Central memory CD8-positive, alpha-beta T cell (primary cell): ENCODE measurements around the gene CTBP2.

Source experiments
- ATAC-seq: fragments of 150-1000 bp; cut with Tn5 transposase; replicated peaks from 2 replicates; pipeline ENCODE4 v1.10.0; 2022; ENCODE audit warnings: mild to moderate bottlenecking, moderate FRiP score, moderate number of reproducible peaks; ENCODE audit not compliant: poor library complexity, severe bottlenecking; ENCODE audit errors: extremely low read depth
- DNase-seq, 2 donors: peaks; one replicate each; pipeline ENCODE4 v3.0.0; 2021; ENCODE audit warnings: low spot score in 2 of 2
- H3K27ac Mint-ChIP-seq: one replicate; pipeline ENCODE4 v1.8.0; 2022; ENCODE audit warnings: low read depth, mild to moderate bottlenecking, moderate library complexity, mixed read lengths
- H3K27me3 Mint-ChIP-seq: one replicate; pipeline ENCODE4 v1.8.0; 2022; ENCODE audit warnings: mixed read lengths
- H3K36me3 Mint-ChIP-seq: one replicate; pipeline ENCODE4 v1.8.0; 2022; ENCODE audit warnings: mild to moderate bottlenecking, moderate library complexity, mixed read lengths; ENCODE audit not compliant: insufficient read depth
- H3K4me1 Mint-ChIP-seq: one replicate; pipeline ENCODE4 v1.8.0; 2022; ENCODE audit warnings: mixed read lengths
- H3K4me3 Mint-ChIP-seq: one replicate; pipeline ENCODE4 v1.8.0; 2022; ENCODE audit warnings: mild to moderate bottlenecking, moderate library complexity, mixed read lengths
- H3K9me3 Mint-ChIP-seq: one replicate; pipeline ENCODE4 v1.8.0; 2022; ENCODE audit warnings: mixed read lengths

The CTBP2 gene

GRCh38 chr10:125020386-125020785 lies 140.0 kb downstream of the CTBP2 start:
- Mint-ChIP-seq H3K9me3 (no peaks in the 10 kb centered on the region), H3K27ac (no peak overlapping the region), H3K27me3 (peaks cover 31% of the 10 kb centered on the region), H3K4me1 (peaks cover 9% of the 10 kb centered on the region), H3K4me3 (no peak overlapping the region), H3K36me3 (peaks cover 2% of the 10 kb centered on the region)
- DNase-seq (no peak), ATAC-seq (no peak)

- no peak for ATAC-seq
- no peak overlapping the region for H3K4me3 Mint-ChIP-seq
- H3K27ac Mint-ChIP-seq = no peak overlapping the region
- no peaks in the 10 kb centered on the region for H3K9me3 Mint-ChIP-seq
- H3K4me1 Mint-ChIP-seq = peaks cover 16% of the 10 kb centered on the region
- peaks cover 42% of the 10 kb centered on the region for H3K27me3 Mint-ChIP-seq
- H3K36me3 Mint-ChIP-seq = peaks cover 2% of the 10 kb centered on the region
- DNase-seq = no peak
Measured at GRCh38 chr10:125018576-125019143, 141.7 kb downstream of the CTBP2 start.

DNA sequence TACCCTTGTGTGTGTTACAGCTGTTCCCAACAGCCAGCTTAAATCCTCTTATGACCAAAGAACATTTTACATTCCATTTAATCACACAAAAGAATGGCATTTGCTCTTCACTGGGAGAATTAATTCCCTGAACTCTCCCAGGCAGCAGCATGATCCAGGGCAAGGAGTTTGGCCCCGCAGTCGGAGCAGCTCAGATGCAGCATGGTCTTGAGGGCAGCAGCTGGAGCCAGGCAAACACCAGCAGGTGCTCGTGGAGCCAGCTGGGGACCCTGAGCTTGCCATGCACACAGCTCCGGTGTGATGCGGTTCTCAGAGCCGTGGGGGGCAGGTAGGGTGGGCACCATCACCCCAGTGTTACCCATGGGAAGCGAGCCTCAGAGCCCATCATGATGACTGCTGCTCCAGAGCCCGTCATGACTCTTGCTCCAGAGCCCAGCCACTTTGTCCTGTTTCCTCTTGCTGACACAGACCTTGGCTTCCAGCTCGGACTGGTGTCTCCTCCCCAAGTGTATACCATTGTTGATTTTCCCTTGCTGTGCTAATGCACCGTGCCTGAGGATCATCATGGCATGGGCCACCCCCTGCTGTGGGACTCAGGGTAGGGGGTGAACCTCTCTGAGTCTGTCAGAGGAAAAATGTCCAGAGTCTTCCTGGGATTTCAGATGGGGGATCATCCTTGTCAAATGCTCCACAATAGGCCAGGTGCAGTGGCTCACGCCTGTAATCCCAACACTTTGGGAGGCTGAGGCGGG lies 142.6 kb downstream of the CTBP2 start:
- no peak for ATAC-seq
- peaks cover 2% of the 10 kb centered on the region for H3K36me3 Mint-ChIP-seq
- DNase-seq = no peak
- no peaks in the 10 kb centered on the region for H3K9me3 Mint-ChIP-seq
- peaks cover 16% of the 10 kb centered on the region for H3K4me1 Mint-ChIP-seq
- no peak overlapping the region for H3K27ac Mint-ChIP-seq
- peaks cover 38% of the 10 kb centered on the region for H3K27me3 Mint-ChIP-seq
- H3K4me3 Mint-ChIP-seq = no peak overlapping the region

DNA sequence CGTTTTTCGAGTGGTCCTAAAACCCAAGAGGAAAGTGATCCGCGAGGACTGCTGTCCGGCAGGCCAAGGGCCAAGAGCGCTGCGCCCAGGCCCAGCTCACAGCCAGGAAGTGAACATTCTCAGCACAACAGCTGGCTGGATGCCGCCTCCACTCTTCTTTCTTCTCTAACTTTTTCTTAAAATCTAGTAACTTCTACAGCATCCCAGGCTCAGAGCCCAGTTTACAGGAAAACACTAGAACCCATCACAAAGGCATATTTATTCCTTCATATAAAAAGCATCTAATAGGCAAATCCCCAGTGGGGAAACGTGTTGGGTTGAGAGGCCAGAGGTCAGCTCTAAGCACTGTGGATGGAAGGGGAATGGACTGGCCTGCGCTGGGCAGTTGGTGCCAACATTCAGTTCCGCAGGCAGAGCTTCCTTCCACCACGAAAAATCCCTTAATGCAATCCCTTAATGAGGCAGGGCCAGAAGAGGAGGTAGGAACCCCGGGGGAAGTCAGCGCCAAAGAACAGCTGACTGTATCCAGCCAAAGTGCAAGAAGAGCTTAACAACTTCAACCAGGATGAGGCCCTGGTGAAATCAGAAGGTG lies 143.7 kb downstream of the CTBP2 start:
- H3K4me1 Mint-ChIP-seq = peaks cover 11% of the 10 kb centered on the region
- peaks cover 2% of the 10 kb centered on the region for H3K36me3 Mint-ChIP-seq
- no peak overlapping the region for H3K4me3 Mint-ChIP-seq
- H3K27ac Mint-ChIP-seq = peak overlapping the region; percentile 38
- ATAC-seq = no peak
- H3K27me3 Mint-ChIP-seq = peaks cover 28% of the 10 kb centered on the region
- DNase-seq = no peak
- no peaks in the 10 kb centered on the region for H3K9me3 Mint-ChIP-seq

- DNase-seq (no peak), ATAC-seq (no peak)
- peaks cover 28% of the 10 kb centered on the region for H3K27me3 Mint-ChIP-seq
- H3K9me3 Mint-ChIP-seq = no peaks in the 10 kb centered on the region
- H3K4me1 Mint-ChIP-seq = peaks cover 11% of the 10 kb centered on the region
- no peak overlapping the region for H3K4me3 Mint-ChIP-seq
- H3K27ac Mint-ChIP-seq = no peak overlapping the region
- H3K36me3 Mint-ChIP-seq = no peaks in the 10 kb centered on the region
Measured at GRCh38 chr10:125016123-125016522, 144.2 kb downstream of the CTBP2 start.

- Mint-ChIP-seq H3K4me1 (peaks cover 11% of the 10 kb centered on the region), H3K4me3 (peak overlapping the region; percentile 29), H3K36me3 (no peaks in the 10 kb centered on the region), H3K27ac (no peak overlapping the region), H3K27me3 (peaks cover 33% of the 10 kb centered on the region), H3K9me3 (no peaks in the 10 kb centered on the region)
- ATAC-seq (peak; percentile 78), DNase-seq (no peak)
Measured at GRCh38 chr10:125015356-125015944, 144.9 kb downstream of the CTBP2 start.

DNA sequence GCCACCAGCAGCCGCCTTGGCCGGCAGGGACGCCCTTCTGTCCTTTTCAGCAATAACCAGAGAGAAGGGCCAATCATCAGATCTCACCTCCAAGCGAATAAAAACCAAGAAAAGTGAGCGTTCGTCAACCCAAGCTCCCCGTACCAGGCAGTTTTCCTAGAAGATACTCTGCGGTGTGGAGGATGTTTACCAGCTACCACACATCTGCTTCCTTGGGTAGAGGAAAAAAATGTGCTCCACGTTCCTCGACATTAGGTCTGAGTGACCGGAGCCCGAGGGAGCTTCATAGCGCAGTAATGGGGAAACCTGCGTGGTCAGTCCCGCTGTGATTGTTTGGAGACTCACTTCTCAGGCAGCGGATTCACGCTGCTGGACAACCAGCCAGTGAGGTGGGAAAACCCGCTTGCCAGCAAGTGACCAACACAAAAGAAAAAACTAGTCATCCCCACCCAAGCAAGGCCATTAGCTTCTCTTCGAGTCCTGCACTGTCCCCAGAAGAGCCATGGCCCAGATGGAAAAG lies 145.5 kb downstream of the CTBP2 start:
- H3K9me3 Mint-ChIP-seq = no peaks in the 10 kb centered on the region
- no peaks in the 10 kb centered on the region for H3K36me3 Mint-ChIP-seq
- H3K4me1 Mint-ChIP-seq = peaks cover 11% of the 10 kb centered on the region
- no peak overlapping the region for H3K27ac Mint-ChIP-seq
- H3K27me3 Mint-ChIP-seq = peaks cover 38% of the 10 kb centered on the region
- peak overlapping the region; percentile 29 for H3K4me3 Mint-ChIP-seq
- no peak for ATAC-seq
- DNase-seq = no peak

- Mint-ChIP-seq H3K9me3 (no peaks in the 10 kb centered on the region), H3K27ac (no peak overlapping the region), H3K4me3 (no peak overlapping the region), H3K27me3 (peaks cover 40% of the 10 kb centered on the region), H3K4me1 (peaks cover 11% of the 10 kb centered on the region), H3K36me3 (no peaks in the 10 kb centered on the region)
- DNase-seq = no peak
- no peak for ATAC-seq
Measured at GRCh38 chr10:125014086-125014830, 146.1 kb downstream of the CTBP2 start.

- ATAC-seq (no peak), DNase-seq (no peak)
- Mint-ChIP-seq H3K27ac (no peak overlapping the region), H3K4me1 (peaks cover 11% of the 10 kb centered on the region), H3K4me3 (no peak overlapping the region), H3K9me3 (no peaks in the 10 kb centered on the region), H3K36me3 (no peaks in the 10 kb centered on the region), H3K27me3 (peaks cover 40% of the 10 kb centered on the region)
Measured at GRCh38 chr10:125013529-125013872, 146.9 kb downstream of the CTBP2 start.

DNA sequence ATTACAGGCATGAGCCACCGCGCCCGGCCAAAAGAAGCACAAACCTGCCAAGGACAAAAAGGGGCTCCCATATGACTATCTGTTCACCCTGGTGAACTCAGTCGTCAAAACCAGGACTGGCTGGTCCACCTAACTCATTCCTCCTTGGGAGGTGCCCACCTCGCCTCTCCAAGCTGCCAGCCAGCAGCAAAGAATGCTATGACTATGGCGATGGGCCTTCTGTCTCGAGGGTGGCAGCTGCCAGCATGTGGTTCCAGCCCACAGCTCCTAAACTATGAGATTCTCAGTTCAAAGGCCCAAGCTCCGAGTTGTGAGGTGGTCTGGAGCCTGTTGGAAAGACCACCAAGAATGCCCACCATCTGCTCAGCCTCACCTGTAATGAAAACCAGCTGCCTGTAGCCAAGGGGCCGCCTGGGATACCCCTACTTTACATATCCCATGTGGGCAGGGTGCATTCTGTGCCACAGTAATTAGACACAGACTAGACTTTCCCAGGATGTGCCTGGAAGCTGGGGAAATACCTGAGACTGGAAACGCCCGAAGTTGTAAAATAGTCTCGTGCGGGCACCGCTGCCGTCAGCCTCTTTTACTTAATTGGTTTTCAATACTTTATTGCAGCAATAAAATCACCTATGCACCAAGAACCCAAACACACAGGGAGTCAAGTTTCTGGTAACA lies 147.4 kb downstream of the CTBP2 start:
- no peaks in the 10 kb centered on the region for H3K9me3 Mint-ChIP-seq
- H3K4me3 Mint-ChIP-seq = no peak overlapping the region
- peaks cover 40% of the 10 kb centered on the region for H3K27me3 Mint-ChIP-seq
- ATAC-seq (no peak), DNase-seq (no peak)
- H3K4me1 Mint-ChIP-seq = peaks cover 11% of the 10 kb centered on the region
- no peak overlapping the region for H3K27ac Mint-ChIP-seq
- H3K36me3 Mint-ChIP-seq = no peaks in the 10 kb centered on the region

- no peaks in the 10 kb centered on the region for H3K9me3 Mint-ChIP-seq
- peaks cover 41% of the 10 kb centered on the region for H3K27me3 Mint-ChIP-seq
- no peak overlapping the region for H3K27ac Mint-ChIP-seq
- H3K36me3 Mint-ChIP-seq = no peaks in the 10 kb centered on the region
- no peak for ATAC-seq
- peaks cover 11% of the 10 kb centered on the region for H3K4me1 Mint-ChIP-seq
- no peak for DNase-seq
- no peak overlapping the region for H3K4me3 Mint-ChIP-seq
Measured at GRCh38 chr10:125011926-125012705, 148.2 kb downstream of the CTBP2 start.
